ENCODE measurements around the gene PHKB.
"Not testable (repeated sequence)": the region's sequence is repeated elsewhere in the genome, so short reads cannot be mapped to it uniquely, and the experiment has no call there.

PHKB gene

DNA sequence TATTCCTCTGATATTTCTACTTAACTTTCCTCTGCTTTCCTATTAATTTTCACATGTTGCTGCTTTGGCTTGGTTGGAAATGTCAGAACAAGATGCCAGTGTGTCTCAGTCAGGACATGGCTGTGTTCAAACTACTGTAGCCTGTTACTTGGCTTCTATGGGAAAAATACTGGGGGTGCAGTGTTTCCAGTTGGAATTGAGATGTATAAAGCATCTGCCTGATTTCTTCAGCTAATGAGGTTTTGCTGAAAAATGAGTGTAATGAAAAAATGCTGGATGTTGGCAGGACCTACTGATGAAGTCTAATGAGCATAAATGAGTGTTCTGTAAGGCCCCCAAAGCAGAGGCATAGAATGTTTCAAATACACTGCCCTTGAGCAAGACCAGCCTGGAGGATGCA lies 166.6 kb downstream of the PHKB start:
- DNase-seq: no peak

DNA sequence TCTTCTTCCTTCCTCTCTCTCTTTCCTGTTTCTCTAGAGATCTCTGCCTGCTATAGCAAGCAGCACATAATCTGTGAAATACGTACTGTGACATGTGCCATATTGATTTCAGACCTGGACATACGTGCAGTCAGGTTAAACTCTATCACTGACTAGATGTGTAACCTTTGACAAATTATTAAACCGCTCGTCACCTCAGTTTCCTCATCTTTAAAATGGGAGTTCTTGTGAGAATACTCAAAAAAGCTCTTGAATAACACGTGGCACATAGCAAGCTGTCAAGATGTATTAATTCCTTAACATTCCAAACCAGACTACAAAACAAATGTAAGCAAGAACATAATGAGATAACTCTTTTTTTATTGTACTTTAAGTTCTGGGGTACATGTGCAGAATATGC lies 170.0 kb downstream of the PHKB start:
- no peak for DNase-seq

DNA sequence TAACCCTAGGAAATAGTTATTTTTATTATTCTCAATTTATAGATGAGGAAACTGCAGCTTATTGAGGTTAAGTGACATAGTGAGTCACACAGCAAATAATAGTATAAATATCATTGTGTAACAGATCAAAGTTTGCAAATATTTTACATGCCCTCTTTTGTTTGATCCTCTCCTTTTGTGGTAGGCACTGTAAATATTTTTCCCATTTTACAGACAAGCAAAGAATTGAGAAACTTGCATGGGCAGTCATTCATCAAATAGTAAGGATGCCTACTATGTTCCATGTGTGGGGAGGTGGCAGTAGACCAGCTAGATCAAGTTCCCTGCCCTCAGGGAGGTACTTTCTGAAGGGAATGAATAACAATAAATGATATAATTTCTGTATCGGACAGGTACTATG lies 173.0 kb downstream of the PHKB start:
- no peak for DNase-seq

DNA sequence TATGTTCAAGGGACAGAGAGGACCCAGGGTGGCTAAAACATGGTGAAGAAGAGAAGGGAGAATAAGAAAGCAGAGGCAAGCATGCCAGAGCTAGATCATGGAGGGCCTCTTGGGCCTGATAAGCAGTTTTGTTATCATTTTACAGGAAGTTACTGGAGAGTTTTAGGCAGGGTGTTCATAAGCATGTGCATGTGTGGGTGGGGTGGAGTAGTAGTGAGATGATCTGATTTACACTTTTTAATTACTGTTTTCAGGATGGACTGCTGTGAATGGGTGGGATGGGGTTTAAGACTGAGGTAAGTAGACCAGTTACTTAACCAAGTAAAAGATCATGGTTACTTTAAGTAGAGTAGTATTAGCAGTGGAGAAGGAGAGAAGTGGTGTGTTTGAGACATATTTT lies 173.6 kb downstream of the PHKB start:
- DNase-seq: no peak

DNA sequence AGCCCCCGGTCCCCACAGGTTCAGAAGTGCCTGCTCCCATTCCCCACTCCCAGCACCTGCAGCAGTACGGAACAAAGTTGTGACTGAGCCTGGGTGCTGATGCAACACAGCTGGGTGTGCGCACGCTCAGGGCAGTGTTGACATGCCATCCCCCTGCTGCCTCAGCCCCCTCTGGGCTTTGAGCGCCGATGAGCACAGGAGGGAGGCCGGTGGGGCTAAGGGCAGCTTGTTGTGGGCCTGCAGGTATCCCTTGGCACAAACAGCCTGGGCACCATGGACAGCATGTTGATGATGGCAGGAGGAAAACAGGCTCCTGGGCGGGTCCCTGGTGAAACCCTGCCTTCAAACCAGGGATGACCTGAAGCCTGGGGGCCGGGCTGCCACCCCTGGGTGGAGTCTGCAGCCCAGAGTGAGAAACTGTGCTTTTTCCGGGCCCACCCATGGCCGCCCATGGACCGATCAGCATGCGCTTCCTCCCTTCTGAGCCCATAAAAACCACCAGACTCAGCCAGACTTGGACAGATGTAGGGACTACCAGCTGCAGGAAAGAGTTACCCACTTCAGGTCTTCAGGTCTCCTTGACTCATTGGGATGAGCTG lies 175.5 kb downstream of the PHKB start:
- no peak for DNase-seq

DNA sequence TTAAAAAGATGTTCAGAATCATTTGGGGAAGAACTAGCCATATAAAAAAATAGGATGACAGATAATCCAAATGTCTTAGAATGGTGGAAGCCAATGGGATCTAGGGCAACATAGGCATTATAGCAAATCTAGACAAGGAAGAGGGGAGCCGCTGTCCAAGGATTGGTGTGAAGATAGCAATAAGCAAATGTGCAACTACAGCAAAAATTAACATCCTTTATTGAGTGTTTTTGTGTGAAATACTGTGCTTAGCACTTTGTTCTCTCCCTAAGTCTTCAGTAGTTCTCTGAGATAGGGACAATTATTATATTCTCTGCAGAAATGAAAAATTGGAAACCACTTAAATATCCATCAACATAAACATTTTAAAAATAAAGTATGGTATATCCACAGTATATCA lies 177.0 kb downstream of the PHKB start:
- no peak for DNase-seq

DNA sequence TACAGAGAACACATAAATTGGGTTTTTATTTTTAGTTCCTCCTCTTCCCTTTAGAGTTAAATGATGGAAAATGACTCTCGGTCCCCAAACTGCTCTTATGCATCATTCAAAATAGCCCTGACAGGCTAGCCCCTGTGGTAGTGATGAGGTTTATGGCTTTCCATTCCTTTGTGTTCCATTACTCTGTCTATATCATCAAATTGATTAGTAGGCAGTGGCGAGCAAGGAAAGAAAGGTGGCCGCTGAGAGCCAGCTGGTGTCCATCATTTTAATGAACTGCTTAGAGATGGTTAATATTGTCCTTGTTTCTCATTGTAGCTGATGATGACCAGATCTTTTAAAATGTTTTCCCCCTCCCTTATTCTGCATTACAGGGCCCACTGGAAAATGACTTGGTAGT lies 179.5 kb downstream of the PHKB start:
- DNase-seq: no peak

DNA sequence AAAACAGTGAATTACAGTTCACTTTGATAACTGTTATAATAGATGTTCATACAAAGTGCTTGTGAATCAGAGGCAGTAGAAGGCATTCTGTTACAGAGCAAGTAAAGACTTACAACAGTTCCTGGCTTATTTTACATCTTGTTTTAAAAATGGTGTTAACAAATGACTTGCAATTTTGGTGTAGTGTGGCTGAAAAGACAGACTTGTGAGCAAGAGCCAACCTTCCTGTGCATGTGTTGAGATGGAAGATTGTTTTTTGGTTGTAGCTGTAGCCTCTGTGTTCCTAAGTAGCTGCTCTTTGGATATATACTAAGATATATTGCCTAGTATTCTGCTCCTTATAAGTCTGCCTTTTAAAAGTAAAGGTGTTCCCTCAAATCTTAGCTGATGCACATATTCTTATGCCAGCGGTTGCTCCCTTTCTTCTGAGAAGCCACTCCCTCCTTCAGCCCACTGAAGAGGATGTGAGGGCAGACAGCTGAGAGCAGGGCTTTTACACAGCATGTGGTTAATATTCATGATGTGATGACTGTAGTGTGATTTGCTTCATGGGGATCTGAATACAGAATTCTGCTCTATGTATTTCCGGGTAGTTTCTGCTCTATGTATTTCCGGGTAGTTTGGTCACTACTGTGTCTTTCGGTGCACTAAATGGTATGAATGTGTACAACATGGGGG lies 182.3 kb downstream of the PHKB start:
- no peak for DNase-seq

DNA sequence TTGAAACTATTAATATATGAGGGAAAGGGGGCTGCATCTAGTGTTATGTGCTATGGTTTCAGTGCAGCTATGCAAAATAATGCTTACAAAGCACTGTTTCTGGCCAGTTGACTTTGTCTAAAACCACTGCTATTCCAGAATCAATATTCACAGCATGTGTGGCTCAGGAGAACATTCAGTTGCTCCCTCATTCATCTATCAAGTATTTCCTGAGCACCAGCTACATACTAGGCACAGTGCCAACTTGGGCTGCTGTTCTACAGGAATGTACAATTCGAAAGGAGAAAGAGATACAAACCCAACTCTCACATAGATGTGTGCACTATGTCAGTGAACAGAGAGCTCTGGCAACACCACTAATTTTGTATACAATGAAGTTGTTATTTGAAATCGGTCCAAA lies 183.0 kb downstream of the PHKB start:
- DNase-seq: no peak

DNA sequence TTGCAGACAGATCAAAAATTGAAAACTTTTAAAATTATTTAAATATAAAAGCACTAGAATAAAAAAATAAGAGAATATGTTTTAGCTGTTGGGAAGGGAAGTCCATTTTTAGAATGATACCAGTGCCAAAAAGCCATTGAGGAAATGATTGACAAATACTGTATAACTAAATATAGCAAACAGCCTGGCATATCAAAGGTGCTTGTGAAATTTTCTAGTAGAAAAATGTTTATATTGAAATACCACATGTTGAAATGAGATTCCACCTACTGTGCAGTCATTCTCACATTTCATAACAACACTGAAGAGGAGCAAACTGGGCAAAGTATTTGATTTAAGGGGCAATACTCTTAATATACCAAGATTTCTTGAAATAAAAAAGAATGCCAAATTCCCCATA lies 183.5 kb downstream of the PHKB start:
- no peak for DNase-seq

DNA sequence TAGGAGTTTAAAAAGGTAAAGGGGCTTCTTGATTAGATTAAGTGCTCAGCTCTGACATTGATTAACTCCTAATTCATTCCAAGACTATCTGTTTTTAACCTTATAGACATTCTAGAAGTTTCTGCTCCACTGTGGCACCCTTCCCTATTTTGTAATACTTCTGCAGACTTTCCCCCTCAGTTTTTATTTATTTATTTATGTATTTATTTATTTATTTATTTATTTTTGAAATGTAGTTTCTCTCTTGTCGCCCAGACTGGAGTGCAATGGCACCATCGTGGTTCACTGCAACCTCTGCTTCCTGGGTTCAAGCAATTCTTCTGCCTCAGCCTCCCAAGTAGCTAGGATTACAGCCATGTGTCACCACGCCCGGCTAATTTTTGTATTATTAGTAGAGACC lies 185.8 kb downstream of the PHKB start:
- no peak for DNase-seq

DNA sequence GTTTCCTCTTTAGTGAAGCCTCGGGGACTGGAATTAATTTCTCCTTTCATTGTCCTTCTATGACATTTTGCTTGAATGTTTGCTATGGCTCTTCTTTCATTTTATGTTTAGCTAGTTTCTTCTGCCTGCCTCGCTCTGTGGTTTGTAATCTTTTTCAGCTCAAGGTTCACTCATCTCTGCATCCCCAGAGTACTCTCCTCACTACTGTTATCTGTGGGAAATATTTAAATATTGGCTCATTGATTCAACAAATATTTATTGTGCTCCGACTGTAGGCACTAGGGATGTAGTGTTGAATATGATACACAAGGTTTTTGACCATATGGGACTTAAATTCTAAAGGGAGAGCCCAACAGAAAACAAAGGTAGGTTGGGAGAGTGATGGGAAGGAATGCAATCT lies 195.9 kb downstream of the PHKB start:
- DNase-seq: no peak

DNA sequence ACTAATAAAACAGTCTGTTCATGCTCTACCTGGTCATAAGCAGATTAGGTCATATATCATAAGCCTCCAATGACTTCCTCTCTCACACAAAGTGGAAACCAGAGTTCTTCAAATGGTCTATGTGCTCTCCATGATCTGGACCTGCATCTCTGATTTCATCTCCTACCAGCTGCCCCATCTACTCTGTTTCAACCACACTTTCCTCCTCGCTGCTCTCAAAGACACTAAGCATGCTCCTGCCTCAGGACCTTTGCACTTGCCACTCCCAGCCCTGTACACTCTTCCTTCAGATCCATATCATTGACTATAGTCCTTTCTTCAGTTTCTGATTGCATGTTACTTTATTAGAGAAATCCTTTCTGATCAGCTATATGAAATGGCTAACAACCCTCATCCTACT lies 196.8 kb downstream of the PHKB start:
- no peak for DNase-seq

DNA sequence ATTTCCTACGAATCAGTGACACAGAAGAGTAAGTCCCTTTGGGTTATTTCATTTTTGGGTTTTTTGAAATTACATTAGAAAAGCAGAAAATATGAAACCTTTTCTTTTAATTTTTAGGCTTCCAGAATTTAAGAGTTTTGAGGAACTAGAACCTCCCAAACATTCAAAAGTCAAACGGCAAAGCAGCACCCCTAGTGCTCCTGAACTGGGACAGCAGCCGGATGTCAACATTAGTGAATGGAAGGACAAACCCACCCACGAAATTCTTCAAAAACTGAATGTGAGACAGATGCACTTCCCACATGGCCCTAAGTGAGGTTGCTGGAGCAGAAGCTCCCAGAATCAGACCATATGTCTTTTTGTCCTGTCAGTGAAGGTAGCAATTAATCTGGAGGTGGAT lies 199.4 kb downstream of the PHKB start:
- DNase-seq: no peak

DNA sequence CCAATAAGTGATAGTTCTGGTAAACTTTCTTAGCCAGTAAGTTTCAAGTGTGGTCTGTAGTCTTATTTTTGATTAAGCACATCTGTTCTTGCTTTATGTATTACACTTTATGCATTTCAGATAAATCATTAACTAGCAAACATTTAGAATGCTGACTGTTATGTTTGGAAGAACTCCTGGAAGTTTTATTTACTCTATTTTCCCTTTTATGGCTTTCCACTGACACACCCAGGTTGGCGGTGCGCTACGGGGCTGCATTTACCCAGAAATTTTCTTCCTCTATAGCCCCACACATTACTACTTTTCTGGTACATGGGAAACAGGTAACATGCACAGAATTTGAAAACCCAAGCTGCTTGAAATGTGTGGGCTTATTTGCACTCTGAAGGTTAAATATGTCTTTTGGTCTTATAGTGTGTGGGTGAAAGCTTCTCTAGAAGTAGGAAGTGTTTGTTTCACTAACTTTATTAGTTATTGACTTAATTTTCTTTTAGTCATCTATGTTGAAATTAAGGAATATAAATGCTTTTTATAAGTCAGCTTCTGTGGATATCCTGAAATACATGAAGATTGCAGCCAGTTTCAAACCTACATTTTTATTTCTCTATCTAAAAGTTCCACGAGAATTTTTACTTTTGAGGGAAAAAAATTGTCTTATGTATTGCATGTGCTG lies 203.7 kb downstream of the PHKB start:
- DNase-seq: no peak

DNA sequence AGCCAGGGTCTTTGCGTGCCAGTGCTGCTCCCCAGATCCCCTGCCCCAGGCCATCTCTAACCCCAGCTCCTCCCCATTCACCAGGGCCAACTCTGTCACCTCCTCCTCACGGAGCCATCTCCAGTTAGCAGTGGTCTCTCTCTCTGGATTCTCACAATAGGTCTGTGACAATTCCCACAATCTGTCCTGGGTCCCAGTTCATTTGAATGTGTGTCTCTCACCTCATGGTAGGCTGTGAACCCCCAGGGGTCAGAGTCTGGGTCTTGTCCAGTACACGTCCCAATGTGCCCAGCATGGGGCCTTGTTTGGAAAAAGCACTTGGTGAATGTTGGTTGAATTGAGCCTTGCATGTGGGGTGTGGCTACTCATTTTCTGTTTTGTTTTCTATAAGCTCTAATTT lies 205.3 kb downstream of the PHKB start:
- DNase-seq: no peak

DNA sequence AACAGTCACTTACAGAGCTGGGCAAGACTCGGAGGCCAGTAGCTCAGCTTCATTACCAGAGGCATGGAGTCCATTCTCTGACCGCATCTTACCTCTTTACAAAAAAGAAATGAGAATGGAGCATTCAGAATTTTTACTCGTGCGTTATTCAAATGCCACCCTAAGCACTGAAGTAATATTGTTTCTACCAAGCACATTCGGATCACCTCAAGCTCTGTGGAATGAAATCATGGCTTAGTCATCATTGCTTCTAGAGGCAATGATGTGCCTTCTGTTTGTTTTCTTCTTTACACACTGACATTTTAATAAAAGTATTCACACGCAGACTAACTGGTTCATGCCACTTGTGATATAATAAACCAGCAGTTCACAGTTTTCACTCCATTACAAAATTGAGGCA lies 206.8 kb downstream of the PHKB start:
- DNase-seq: no peak

DNA sequence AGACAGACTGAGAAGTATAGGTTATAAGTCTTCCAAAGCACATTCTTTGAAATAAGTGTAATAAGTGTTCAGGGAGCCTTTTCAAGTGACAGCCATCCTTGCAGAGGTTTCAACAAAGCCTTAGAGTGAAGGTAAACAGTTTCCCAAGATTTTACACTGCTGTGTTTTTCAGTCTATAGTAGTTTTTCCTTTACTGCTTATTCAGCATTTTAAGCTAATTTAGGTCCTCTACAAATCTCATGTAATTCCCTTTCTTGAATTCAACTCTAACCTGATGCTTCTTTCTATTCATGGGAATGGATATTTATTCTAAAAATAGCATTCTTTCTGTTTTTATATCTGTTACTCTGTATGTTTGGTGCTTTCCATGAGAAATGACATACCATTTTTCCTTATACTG lies 211.3 kb downstream of the PHKB start:
- DNase-seq: no peak

DNA sequence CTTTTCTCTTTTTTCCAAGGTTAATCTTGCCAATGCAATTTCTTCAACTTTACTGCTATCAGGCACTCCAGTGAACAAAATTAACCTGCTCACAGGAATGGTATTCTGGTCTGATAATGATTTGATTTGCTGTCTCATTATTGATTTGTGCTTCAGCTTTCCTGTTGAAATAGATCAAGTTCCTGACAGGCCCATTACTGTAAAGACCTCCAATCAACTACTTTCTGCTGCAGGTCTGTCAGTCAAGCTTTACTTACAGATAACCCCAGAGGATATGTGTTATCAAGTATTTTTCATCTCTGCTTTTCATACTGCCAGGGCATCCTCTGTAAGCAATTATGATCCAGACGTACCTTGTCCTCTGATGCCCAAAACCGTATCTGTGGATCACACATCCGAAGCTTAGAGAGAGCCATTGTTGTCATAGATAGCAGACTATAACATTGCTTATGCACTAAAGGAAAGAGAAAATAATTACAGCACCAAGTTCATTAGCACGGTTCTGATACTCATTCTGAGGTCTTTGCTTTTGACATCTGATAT lies 215.6 kb downstream of the PHKB start:
- DNase-seq: no peak

DNA sequence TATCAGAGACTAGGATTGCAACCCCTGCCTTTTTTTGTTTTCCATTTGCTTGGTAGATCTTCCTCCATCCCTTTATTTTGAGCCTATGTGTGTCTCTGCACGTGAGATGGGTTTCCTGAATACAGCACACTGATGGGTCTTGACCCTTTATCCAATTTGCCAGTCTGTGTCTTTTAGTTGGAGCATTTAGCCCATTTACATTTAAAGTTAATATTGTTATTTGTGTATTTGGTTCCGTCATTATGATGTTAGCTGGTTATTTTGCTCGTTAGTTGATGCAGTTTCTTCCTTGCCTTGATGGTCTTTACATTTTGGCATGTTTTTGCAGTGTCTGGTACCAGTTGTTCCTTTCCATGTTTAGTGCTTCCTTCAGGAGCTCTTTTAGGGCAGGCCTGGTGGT lies 220.4 kb downstream of the PHKB start:
- not testable (repeated sequence) for DNase-seq

DNA sequence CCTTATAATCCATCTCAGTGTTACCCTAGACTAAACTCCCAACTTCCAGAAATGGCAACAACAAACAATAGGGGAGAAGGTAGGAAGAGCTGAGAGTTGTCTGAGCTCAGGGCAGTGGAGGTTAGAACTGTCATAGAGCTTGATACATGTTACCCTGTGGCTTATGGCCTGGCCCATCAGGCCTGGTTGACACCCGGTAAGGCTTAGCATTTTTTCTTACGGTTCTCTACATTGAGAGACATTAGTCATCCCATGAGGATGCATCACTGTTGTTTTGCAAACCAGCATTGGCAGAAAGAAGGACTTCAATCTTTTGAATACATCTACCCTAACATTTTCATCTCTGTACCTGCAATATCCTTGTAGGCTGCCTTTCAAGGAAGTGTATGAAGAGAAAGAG lies 226.6 kb downstream of the PHKB start:
- DNase-seq: no peak

DNA sequence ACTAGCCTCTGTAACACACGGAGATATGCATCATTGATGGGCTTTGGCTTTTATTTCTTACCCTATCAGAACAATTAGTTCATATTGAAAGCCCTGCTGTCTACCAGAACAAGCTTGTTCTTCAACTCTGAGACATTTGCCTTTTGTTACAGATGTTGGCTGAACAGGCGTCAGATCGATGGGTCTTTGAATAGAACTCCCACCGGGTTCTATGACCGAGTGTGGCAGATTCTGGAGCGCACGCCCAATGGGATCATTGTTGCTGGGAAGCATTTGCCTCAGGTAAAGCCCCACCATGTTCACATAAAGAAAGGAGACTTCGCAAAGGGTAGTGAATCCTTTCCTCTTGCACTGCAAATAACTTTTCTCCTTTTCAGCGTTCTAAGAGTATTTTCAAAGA lies 232.1 kb downstream of the PHKB start:
- DNase-seq: no peak

DNA sequence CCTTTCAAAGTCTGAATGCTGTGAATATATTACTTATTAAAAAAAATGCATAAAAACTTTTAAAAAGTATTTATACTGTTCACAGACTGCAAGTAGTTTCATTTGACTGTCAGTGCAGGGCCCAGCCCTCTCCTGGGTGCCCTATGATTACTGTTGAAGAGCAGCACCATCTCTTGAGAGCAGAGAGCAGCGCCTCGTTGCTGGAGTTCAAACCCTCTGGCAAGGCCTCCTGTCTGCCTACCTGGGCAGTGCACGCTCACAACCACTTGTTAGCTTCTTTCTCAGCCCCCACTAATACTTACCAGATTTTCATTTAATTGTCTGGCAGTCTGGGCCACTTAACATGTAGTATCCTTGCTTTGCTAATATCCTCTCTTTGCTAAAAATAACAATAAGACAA lies 233.4 kb downstream of the PHKB start:
- no peak for DNase-seq

DNA sequence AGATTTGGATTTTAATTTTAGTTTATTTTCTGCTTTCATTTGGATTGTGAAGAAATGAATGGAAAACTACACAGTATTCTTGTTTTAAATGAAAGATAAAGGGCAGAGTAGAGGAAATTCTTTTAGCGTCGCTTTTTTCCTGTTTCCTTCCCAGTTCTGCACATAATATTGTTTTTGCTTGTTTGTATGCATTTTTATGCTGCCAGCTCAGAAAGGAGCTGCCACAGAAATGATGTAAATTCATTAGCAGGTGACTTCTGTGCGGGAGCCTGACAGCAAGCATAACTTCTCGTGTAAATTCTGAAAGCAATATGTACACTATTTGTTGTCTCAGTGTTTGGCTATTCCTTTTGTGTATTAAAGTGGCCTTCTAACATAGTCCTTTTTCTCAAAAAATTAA lies 234.6 kb downstream of the PHKB start:
- DNase-seq: no peak

DNA sequence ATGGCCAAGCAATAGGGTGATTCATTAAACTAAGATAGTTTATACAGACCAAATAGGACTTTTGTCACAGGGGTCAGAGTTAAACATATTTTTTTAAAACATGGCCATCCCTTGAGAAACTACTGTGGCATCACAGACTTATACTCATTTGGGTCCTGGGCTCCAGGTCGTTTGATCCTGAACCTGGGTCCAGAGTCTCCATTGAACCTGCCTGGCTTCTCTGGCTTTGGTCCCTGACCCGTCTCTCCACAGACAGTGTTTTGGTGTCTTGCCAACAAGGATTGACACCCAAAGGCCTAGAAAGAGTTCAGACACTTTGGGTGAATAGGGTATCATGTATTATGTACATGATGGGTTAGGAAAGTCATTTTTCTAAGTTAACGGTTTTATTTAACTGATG lies 236.7 kb downstream of the PHKB start:
- DNase-seq: no peak

Data from CD4-positive, alpha-beta T cell treated with Interleukin-6 for 4 hours (primary cell).